C1 segment of cervical spinal cord (tissue), 14 donors: Measurements from ENCODE around the gene MRAS.

Experiments
- DNase-seq, 14 donors: peaks; one replicate each; lab custom pipeline; 2025; lab: John Stamatoyannopoulos, UW

The MRAS gene

DNA sequence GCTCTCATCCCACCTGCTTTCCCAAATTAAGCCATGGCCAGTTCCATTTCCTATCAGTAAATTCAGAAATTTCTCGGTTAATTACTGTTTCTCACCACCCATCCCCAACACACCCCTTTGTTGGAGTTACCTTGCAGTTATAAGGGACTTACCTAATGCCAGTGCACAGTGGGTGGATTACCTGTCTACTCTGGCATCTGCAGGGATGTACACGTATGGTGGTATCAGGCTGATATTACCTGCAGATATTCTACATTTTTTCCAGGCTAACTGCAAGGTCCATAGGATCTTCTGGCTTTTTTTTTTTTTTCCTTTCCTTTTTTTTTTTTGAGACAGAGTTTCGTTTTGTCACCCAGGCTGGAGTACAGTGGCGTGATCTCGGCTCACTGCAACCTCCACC, 7.9 kb upstream of the MRAS start:
- DNase-seq = no peak

GRCh38 chr3:138344754-138345153, 3.6 kb upstream of the MRAS start:
- no peak for DNase-seq

DNA sequence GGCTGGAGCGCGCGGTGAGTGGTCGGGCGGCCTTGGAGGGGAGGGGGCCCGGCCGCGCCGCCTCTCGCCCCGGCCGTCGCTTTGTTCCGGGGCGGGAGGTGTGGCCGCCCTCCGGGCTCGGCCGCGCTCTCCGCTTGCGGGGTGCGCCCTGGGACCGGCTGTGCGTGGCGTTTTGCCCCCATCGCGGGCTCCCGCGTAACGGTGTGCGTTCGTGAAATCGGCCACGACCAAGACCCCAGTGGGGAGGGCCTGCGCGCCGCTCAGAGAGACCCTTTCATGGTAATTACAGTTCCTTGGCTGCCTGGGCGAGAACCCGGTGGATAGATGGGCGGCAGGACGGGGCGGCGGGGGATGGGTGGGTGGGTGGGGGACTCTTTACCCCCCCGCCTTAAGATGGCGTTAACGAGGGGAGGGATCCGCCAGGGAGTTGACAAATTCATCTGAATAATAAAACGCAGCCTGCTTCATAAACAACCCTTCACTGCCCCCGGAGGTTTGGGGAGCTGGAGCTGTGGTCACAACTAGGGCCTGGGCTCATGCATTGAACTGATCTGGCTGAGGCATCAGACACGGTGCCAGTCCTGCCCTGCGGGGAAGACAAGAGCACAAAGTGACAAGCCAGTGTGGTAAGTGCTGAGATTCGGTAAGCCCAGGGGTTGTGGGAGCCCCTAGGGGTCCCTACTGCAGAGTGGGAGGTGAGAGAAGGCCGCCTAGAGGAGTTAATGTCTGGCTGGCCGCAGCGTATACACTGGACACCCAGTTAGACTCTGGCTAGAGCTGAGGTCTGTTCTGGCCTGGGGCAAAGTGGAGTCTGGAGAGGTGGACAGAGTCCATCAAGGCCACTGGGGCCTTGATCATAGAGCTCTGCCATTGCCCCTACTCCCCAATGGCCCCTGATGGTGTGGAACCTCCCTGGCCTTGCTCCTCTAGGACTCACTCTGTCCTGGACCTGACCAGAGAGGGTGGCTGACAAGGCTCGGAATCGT, 668 bp downstream of the MRAS start:
- peak in 8 of 14 donors; percentile 30 to 77 (median 71) for DNase-seq

- DNase-seq = peak in 3 of 14 donors; percentile 14 to 31 (median 31)
These were observed 1.7 kb downstream of the MRAS start for GRCh38 chr3:138349926-138350665.

GRCh38 chr3:138351151-138351550, 2.8 kb downstream of the MRAS start:
- DNase-seq = no peak

DNA sequence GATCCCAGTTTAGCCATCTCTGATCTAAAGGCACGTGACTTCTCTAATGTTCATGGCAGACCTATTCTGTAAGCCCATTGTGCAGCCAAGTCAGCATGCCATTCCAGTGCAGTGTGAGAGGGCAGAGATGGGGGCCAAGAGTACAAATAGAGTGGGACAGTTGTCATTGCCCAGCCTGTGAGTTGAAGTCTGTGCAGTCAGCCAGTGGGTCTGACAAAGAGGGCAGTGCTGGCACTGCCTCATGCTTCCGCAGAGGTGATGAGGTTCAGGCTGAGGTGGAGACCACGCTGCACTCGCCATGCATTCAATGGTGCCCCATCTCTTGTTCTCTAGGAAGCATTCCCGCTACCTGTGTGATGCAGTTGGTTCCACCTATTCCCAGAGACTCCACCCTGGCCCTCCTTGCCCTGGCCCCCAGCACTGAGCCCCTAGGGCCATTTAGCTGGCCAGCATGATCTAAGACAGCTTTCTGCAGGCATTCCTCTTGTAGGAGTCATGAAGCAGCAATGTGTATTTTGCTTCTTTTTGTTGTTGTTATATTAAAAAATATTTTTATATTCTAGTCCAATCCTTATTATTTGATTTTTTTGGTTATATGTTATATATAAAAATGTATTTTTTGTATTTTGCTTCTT, 3.7 kb downstream of the MRAS start:
- DNase-seq = no peak

DNA sequence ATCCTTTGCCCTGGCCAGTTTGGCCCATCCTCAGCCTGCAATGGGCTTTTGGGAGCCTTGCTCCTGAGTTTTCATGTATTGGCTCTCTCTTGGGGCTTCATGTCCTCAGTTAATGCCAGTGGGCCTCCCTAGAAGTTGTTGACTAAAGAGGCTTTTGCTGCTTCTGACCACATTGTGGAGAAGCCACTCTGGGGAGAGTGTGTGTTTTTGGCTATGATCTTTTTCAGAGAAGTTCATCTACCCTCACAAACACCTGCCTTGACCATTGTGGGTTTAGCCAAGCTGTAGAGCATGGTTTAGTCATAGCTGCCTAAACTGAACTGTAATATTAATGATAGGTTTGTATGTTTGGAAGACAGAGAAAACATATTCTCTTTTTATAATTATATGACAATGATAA, 6.0 kb downstream of the MRAS start:
- no peak for DNase-seq

- DNase-seq = no peak
These were observed 6.7 kb downstream of the MRAS start for GRCh38 chr3:138355071-138355470.

DNA sequence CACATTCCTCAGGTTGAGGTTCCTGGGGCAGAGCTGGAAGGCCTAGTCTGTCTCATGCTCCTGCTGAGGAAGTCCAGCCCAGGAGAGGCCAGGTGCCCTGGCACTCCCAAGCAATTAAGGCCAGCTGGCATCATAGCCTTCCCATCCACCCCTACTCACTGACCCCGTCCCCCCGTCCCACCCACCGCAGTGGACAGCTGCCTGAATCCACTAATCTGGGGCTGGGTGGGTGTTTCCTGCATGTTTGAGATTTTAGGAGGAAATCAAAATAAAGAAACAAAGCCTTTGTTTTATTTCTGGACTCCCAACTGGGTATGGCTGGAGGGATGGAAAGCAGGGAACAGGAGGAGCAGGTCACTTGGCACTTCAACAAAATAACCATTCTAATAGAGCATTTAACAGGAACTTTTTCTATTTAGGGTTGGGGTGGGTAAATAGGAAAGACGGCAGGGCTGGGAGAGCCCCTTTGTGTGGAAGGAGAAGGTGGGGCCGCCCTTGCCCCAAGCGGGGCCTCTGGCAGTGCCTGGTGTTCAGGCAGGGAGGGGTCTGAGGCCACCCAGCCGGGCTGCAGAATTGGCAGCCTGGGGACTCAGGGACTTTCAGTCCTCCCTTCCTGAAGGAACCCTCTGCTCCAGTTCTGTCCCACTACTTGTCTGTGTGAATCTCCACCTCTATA, 8.5 kb downstream of the MRAS start:
- DNase-seq = peak in 3 of 14 donors; percentile 39 to 64 (median 45)

GRCh38 chr3:138359148-138359918, 11.0 kb downstream of the MRAS start:
- DNase-seq = peak in 3 of 14 donors; percentile 26 to 53 (median 32)

DNA sequence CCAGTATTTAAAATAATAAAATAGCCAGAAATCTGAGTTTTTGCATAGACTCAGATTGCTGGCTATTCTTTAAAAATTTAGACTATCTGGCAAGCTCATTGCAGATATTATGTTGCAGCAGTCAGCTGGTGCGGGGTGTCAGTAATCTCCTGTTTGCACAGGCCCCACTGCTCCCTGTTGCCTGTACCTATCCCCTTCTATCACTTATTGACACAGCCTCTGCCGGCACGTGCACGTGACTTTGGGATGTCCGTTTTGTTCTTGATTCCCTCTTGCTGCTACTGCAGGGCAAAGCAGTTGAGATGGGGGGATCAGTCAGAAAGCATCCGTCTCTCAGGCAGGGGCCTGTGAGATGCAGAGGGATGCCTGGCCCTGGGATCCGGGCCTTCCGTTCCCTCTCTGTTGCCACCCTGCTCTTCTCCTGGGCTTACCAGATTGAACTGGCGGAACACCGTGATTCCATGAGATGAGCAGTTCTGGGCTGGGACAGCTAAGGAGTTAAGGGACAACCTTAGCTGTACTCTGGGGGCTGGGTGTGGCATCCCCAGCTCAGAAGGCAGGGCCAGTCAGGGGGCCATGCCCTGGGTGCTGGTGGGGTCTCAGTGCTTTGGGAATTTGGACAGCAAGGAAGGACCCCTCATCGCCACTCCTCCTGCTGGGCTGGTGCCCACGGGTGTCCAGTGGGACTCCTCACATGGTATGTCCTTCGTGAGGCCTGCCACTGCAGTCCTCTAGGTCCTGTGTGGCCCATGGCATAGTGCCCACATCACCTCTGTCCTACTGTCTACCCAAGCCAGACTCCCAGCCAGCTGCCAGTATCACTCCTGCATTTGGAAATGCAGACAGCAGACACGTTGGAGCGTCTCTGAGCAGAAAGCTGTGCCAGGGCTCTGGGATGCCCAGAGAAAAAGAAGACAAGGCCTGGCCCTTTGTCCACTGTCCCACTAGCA, 11.8 kb downstream of the MRAS start:
- DNase-seq = no peak

DNA sequence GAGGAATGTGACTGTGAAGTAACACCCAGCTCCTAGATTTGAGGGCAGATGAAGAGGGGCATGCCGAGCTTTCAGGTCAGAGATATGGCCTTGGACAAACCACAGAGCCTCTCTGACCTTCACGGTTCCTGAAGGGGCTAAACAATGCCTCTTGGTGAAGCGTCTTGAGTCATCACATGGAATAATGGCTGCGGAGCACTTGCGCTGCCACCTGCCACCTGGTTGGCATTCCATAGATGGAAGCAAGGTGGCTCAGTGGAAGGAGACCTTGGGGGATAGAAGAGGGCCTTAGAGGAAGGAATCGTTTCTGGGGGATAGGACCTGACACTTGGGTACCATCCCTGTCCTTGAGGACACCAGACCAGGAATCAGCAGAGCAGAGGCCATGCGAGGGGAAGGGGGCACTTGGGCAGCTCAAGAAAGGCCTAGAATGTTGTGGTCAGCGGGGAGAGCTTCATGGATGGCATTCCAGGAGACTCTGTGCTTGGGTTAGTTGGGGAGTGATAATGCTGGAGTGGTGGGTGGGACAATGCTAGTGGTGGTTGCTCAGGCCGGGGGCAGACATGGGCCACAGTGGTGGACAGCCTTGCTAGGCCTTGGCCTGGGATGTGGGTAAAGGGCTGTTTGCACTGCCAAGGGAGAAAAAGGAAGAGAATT, 12.6 kb downstream of the MRAS start:
- no peak for DNase-seq

- no peak for DNase-seq
These were observed 13.2 kb downstream of the MRAS start for GRCh38 chr3:138361561-138361971.

DNA sequence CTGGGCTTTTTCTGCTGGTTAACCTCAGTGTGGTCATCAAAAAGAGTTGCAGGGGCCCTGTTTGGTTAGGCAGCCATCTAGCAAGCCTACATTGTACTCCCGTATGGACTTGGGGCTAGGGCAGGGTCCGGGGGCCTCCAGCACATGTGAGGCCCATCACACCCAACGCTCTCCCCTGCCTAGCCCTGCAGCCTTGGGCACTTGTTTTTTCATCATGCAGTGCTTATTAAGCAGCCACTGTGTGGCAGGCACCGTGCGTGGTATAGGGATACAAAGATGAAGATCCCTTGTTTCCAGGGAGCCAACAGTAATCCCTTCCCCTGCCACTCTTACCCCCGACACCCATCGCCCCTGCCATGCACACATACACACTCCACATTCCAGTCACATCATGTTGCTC, 14.2 kb downstream of the MRAS start:
- DNase-seq = peak in 1 of 14 donors; percentile 26

- DNase-seq = no peak
These were observed 14.9 kb downstream of the MRAS start for GRCh38 chr3:138363322-138363721.

DNA sequence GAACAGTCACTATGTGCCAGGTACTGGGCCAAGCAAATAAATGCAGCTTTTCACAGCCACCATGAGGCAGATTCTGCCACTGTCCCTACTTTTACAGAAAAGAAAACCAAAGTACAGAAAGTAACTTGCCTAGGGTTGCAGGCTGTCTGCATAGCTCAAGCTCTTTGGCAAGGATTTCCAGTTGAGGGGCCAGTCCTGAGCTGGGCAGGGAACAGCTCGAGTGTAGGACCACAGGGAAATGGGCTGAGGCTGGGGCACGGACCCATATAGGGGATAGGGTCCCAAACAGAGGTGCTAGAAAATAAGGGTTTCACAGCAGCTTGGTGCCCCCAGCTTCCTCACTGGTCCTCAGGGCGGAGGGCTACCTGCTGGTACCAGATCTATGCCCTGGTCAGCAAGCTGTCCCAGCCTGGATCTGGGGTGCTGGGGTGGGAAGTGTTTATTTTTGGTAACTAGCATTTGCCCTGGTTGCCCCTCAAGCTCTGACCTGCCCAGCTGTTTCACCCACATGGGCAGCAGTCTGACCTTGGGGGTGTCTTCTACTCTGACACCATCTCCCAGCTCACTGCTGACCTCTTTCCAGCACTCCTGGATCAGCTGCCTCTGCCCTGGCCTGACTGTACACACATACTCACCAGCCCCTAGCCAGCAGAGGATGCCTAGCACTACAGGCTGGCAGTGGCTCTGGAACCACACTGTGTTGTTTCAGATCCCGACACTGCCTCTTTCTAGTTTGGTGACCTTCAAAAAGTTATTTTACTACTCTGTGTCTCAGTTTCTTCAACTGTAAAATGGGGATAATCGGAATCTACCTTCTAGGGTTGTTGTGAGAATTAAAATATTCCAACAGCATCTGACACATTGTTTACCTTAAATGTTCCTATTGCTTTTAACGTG, 16.2 kb downstream of the MRAS start:
- peak in 1 of 14 donors; percentile 28 for DNase-seq

DNA sequence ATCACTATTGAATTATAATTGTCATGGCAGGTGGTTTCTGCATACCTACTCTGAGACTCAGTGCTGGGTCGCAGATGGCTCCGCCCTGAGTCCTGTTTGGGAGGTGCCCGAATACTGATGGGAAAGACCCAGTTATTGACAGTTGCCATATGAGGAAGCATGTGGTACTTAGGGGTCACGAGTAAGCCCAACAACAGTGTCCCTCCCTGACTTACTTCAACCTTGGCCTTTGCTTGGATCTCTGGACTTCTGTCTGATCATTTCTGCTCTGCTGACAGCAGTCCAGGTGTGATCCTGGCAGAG, 16.8 kb downstream of the MRAS start:
- no peak for DNase-seq
